ENCODE measurements around the gene ALKBH5. TPM values are rescaled to one million over a fixed set of nuclear protein-coding genes. Genes with fewer than 3 reads are reported as not detected.

Gene ALKBH5
- polyA plus RNA-seq, 3 donors, result 50.4 to 79.1 (median 78.9) TPM

GRCh38 chr17:18187226-18187625 is 3.6 kb downstream of the ALKBH5 start:
- Histone ChIP-seq H3K27me3 (ENCODE audit: control insufficient read depth in 2 of 2, insufficient read depth in 2 of 2, low read length in 2 of 2) (no peaks in the 10 kb centered on the region), H2AFZ (ENCODE audit: insufficient read depth, low read depth, low read length, poor library complexity, severe bottlenecking) (no peak overlapping the region), H3K4me2 (replicated peaks; ENCODE audit: extremely low read depth, low read length, poor library complexity, severe bottlenecking) (peak overlapping the region; percentile 95), H3K36me3 (replicated peaks in 1 of 2; ENCODE audit: control insufficient read depth in 1 of 2, insufficient read depth in 2 of 2, low read length in 2 of 2) (peaks cover 12 to 54% of the 10 kb centered on the region in 2 donors), H3K4me3 (replicated peaks in 1 of 3; ENCODE audit: low read depth in 2 of 3, low read length in 3 of 3) (peak overlapping the region in 1 of 3 experiments; percentile 83), H3K4me1 (ENCODE audit: control insufficient read depth in 1 of 2, insufficient read depth in 2 of 2, low read length in 2 of 2) (peaks cover 46 to 62% of the 10 kb centered on the region in 2 donors), H3K9me3 (replicated peaks in 1 of 2; ENCODE audit: control insufficient read depth in 1 of 2, insufficient read depth in 1 of 2, low read length in 2 of 2) (no peaks in the 10 kb centered on the region), H3K9ac (ENCODE audit: insufficient read depth, low read length, poor library complexity, severe bottlenecking) (peak overlapping the region; percentile 38), H4K20me1 (ENCODE audit: insufficient read depth, low read length) (peaks cover 80% of the 10 kb centered on the region), H3K79me2 (ENCODE audit: insufficient read depth, low read length) (peaks cover 85% of the 10 kb centered on the region), H3K27ac (ENCODE audit: low read depth in 1 of 2, low read length in 2 of 2) (peak overlapping the region in 1 of 2 donors; percentile 96)
- 41% methylated on average over 2 of the region's 2 CpGs for WGBS (ENCODE audit: insufficient coverage)
- TF ChIP-seq, protein P1, sequence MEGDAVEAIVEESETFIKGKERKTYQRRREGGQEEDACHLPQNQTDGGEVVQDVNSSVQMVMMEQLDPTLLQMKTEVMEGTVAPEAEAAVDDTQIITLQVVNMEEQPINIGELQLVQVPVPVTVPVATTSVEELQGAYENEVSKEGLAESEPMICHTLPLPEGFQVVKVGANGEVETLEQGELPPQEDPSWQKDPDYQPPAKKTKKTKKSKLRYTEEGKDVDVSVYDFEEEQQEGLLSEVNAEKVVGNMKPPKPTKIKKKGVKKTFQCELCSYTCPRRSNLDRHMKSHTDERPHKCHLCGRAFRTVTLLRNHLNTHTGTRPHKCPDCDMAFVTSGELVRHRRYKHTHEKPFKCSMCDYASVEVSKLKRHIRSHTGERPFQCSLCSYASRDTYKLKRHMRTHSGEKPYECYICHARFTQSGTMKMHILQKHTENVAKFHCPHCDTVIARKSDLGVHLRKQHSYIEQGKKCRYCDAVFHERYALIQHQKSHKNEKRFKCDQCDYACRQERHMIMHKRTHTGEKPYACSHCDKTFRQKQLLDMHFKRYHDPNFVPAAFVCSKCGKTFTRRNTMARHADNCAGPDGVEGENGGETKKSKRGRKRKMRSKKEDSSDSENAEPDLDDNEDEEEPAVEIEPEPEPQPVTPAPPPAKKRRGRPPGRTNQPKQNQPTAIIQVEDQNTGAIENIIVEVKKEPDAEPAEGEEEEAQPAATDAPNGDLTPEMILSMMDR (IDR thresholded peaks at IDR 0.05), result no peak
- H3K4me1 Mint-ChIP-seq, result peaks cover 70% of the 10 kb centered on the region
- H3K27ac Mint-ChIP-seq, result peak overlapping the region in 4 of 7 donors; percentile 83 to 97 (median 86)
- no peaks in the 10 kb centered on the region for H3K27me3 Mint-ChIP-seq (ENCODE audit: low read depth in 3 of 3)
- peaks cover 34 to 51% of the 10 kb centered on the region in 2 donors for H3K36me3 Mint-ChIP-seq
- intact Hi-C loops (cut with micrococcal nuclease), result loop anchor here (5.0 kb wide), 2 partner anchors 35 to 40 kb away; no protein-coding TSS in a partner anchor
- no peak for DNase-seq
- no peaks in the 10 kb centered on the region for H3K9me3 Mint-ChIP-seq
- peak overlapping the region; percentile 58 to 94 for H3K4me3 Mint-ChIP-seq

DNA sequence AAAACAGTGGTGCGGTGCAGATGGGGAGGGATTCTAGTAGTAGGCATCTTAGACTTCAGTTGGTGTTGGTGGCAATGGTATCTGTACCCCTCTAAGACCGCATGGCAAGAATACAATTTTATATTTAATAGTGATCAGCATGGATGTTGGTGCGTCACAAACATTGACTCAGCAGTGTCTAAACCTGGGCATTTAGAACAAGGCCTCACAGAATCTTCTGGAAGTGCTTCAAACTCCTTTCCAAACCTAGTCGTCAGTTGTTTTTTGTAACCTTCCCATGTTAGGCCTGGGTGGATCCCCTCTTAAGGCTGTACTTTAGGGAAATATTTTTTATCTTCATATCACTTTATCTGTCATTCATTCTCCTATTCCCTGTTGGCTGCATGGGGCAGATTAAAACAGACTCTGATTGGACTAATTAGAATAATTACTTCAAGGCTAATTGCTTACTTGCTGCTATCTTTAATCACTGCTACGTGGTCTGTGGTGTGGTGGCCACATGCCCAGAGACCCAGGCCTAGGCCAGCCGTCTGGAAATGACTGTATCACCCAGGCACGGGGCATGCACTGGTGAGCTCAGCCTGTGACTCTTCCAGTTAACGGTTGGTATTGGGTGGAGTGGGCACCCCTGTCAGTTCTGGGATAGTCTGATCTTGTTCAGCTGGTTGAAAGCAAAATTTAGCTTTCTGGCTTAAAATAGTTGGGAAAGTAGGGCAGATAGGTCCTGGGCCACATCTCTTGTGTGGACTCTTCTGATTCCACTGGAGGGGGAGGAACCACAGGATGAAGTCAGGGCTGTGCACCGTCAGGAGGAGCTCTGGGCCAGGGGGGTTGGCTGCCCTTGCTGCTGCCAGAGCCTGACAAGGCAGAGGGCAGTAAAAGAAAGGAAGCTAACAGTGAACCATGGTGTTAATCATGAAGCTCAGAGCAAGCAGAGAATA is 4.5 kb downstream of the ALKBH5 start:
- Histone ChIP-seq H3K27me3 (ENCODE audit: control insufficient read depth in 2 of 2, insufficient read depth in 2 of 2, low read length in 2 of 2) (no peaks in the 10 kb centered on the region), H3K4me2 (replicated peaks; ENCODE audit: extremely low read depth, low read length, poor library complexity, severe bottlenecking) (peak overlapping the region; percentile 95), H4K20me1 (ENCODE audit: insufficient read depth, low read length) (peaks cover 88% of the 10 kb centered on the region), H3K9ac (ENCODE audit: insufficient read depth, low read length, poor library complexity, severe bottlenecking) (no peak overlapping the region), H3K9me3 (replicated peaks in 1 of 2; ENCODE audit: control insufficient read depth in 1 of 2, insufficient read depth in 1 of 2, low read length in 2 of 2) (no peaks in the 10 kb centered on the region), H3K79me2 (ENCODE audit: insufficient read depth, low read length) (peaks cover 93% of the 10 kb centered on the region), H3K4me1 (ENCODE audit: control insufficient read depth in 1 of 2, insufficient read depth in 2 of 2, low read length in 2 of 2) (peaks cover 41 to 55% of the 10 kb centered on the region in 2 donors), H2AFZ (ENCODE audit: insufficient read depth, low read depth, low read length, poor library complexity, severe bottlenecking) (no peak overlapping the region), H3K4me3 (replicated peaks in 1 of 3; ENCODE audit: low read depth in 2 of 3, low read length in 3 of 3) (peak overlapping the region in 1 of 3 experiments; percentile 83), H3K27ac (ENCODE audit: low read depth in 1 of 2, low read length in 2 of 2) (peak overlapping the region in 1 of 2 donors; percentile 96), H3K36me3 (replicated peaks in 1 of 2; ENCODE audit: control insufficient read depth in 1 of 2, insufficient read depth in 2 of 2, low read length in 2 of 2) (peaks cover 12 to 62% of the 10 kb centered on the region in 2 donors)
- no peak for DNase-seq
- H3K27me3 Mint-ChIP-seq (ENCODE audit: low read depth in 3 of 3), result no peaks in the 10 kb centered on the region
- TF ChIP-seq, protein P1 (IDR thresholded peaks at IDR 0.05), result no peak
- no peaks in the 10 kb centered on the region for H3K9me3 Mint-ChIP-seq
- H3K27ac Mint-ChIP-seq, result peak overlapping the region in 4 of 7 donors; percentile 0 to 97 (median 48)
- 75% methylated on average over 4 of the region's 9 CpGs for WGBS (ENCODE audit: insufficient coverage)
- H3K4me1 Mint-ChIP-seq, result peaks cover 64% of the 10 kb centered on the region
- no peak overlapping the region for H3K4me3 Mint-ChIP-seq
- intact Hi-C loops (cut with micrococcal nuclease), result loop anchor here (5.0 kb wide), 2 partner anchors 36 to 41 kb away; no protein-coding TSS in a partner anchor
- peaks cover 37 to 58% of the 10 kb centered on the region in 2 donors for H3K36me3 Mint-ChIP-seq

Data from CD14-positive monocyte (primary cell).